Liver (tissue), 9 donors: ENCODE measurements around the gene TNNI3. TPM values are rescaled to one million over a fixed set of nuclear protein-coding genes. Genes with fewer than 3 reads are reported as not detected.
A peak's percentile ranks its signal among the peaks of the same experiment; 100 is the strongest.

Source experiments
- DNase-seq: peaks from one replicate; pipeline ENCODE4 v3.0.0-alpha.2; 2017; ENCODE audit warnings: low spot score
- H3K27ac ChIP-seq, 2 donors: one replicate each; pipeline ENCODE4 v1.7.0; 2013; ENCODE audit warnings: inconsistent platforms in 2 of 2, low read length in 2 of 2, control low read depth in 1 of 2, low read depth in 1 of 2, mild to moderate bottlenecking in 1 of 2
- H3K27me3 ChIP-seq, 4 donors: one replicate each; pipeline versions ENCODE4 v1.6.1 to v1.7.0; 2013; ENCODE audit warnings: low read length in 3 of 4, inconsistent platforms in 1 of 4, mild to moderate bottlenecking in 1 of 4, moderate library complexity in 1 of 4; ENCODE audit not compliant: control insufficient read depth in 4 of 4, insufficient read depth in 4 of 4
- H3K36me3 ChIP-seq, 4 donors: one replicate each; pipeline versions ENCODE4 v1.6.1 to v1.7.0; 2013; ENCODE audit warnings: low read length in 3 of 4, mild to moderate bottlenecking in 3 of 4, low read depth in 1 of 4, moderate library complexity in 1 of 4; ENCODE audit not compliant: control insufficient read depth in 4 of 4, insufficient read depth in 3 of 4
- H3K4me1 ChIP-seq, 4 donors: one replicate each; pipeline versions ENCODE4 v1.6.1 to v1.7.0; 2013; ENCODE audit warnings: low read length in 3 of 4, mild to moderate bottlenecking in 3 of 4, moderate library complexity in 1 of 4; ENCODE audit not compliant: control insufficient read depth in 4 of 4, insufficient read depth in 4 of 4
- H3K4me3 ChIP-seq, 3 donors: one replicate each; pipeline versions ENCODE4 v1.6.1 to v1.7.0; 2013; ENCODE audit warnings: low read length in 3 of 3, control low read depth in 1 of 3, low read depth in 1 of 3, mild to moderate bottlenecking in 1 of 3
- H3K9ac ChIP-seq, 2 donors: one replicate each; pipeline ENCODE4 v1.7.0; 2013; ENCODE audit warnings: low read length in 2 of 2, mild to moderate bottlenecking in 2 of 2, moderate library complexity in 2 of 2, control low read depth in 1 of 2, low read depth in 1 of 2
- H3K9me3 ChIP-seq, 4 donors: one replicate each; pipeline versions ENCODE4 v1.6.1 to v1.7.0; 2013; ENCODE audit warnings: low read length in 3 of 4; ENCODE audit not compliant: control insufficient read depth in 4 of 4
- ATF3 ChIP-seq: IDR thresholded peaks from 2 replicates; pipeline ENCODE4 v1.6.1; 2016; ENCODE audit warnings: antibody characterized with exemption
- CTCF ChIP-seq: fragments of 150-350 bp; IDR thresholded peaks from 2 replicates; pipeline ENCODE4 v1.5.1; 2017; ENCODE audit warnings: improper control_type of control experiment, low read depth, low read length; ENCODE audit not compliant: missing input control
- FOXA2 ChIP-seq: IDR thresholded peaks from 2 replicates; pipeline ENCODE4 v1.6.1; 2016; ENCODE audit warnings: antibody characterized with exemption
- GABPA ChIP-seq, 2 donors: IDR thresholded peaks in 1 of 2; conservative IDR thresholded peaks in 1 of 2; 2 replicates each; pipeline ENCODE4 v1.6.1; 2016; ENCODE audit warnings: antibody characterized with exemption in 2 of 2, mild to moderate bottlenecking in 1 of 2, moderate library complexity in 1 of 2
- HNF4A ChIP-seq, 2 donors: conservative IDR thresholded peaks; 2 replicates each; pipeline ENCODE4 v1.6.1; 2016; ENCODE audit warnings: antibody characterized with exemption in 2 of 2, mild to moderate bottlenecking in 2 of 2
- JUND ChIP-seq, 2 donors: IDR thresholded peaks; 2 replicates each; pipeline ENCODE4 v1.6.1; 2016; ENCODE audit warnings: antibody characterized with exemption in 2 of 2
- MAX ChIP-seq: IDR thresholded peaks from 2 replicates; pipeline ENCODE4 v1.6.1; 2016; ENCODE audit warnings: antibody characterized with exemption
- NR2F2 ChIP-seq: IDR thresholded peaks from 2 replicates; pipeline ENCODE4 v1.6.1; 2016; ENCODE audit warnings: antibody characterized with exemption
- RAD21 ChIP-seq, 2 donors: IDR thresholded peaks; 2 replicates each; pipeline ENCODE4 v1.6.1; 2016; ENCODE audit warnings: antibody characterized with exemption in 2 of 2, mild to moderate bottlenecking in 2 of 2
- REST ChIP-seq: IDR thresholded peaks from 2 replicates; pipeline ENCODE4 v1.6.1; 2016; ENCODE audit warnings: antibody characterized with exemption, mild to moderate bottlenecking
- SP1 ChIP-seq: IDR thresholded peaks from 2 replicates; pipeline ENCODE4 v1.6.1; 2018; ENCODE audit warnings: antibody characterized with exemption, mild to moderate bottlenecking
- TAF1 ChIP-seq: conservative IDR thresholded peaks from 2 replicates; pipeline ENCODE4 v1.6.1; 2016; ENCODE audit warnings: antibody characterized with exemption, mild to moderate bottlenecking
- YY1 ChIP-seq: IDR thresholded peaks from 2 replicates; pipeline ENCODE4 v1.6.1; 2016; ENCODE audit warnings: antibody characterized with exemption, mild to moderate bottlenecking
- WGBS: extraction: QIAGEN DNeasy Blood & Tissue Kit; methylation state at CpG from one replicate; pipeline ENCODE4 v1.1.7; 2013; 5-methylcytosine and 5-hydroxymethylcytosine counted together
- polyA plus RNA-seq, 2 donors: library from polyadenylated mRNA; stranded (reverse) in 1 of 2; unstranded in 1 of 2; fragments of 200-250 nt in 1 of 2; fragments of >200 nt in 1 of 2; fragmentation: Nextera tagmentation in 1 of 2; extraction: Ambion mirVana in 1 of 2; gene quantifications; one replicate each; pipeline versions ENCODE4 v1.2.1 to v1.2.3, GENCODE V29; 2013 to 2015
- total RNA-seq, 2 donors: library from RNA; depleted of rRNA; stranded (reverse); fragments of >200 nt; gene quantifications; one replicate each; pipeline ENCODE4 v1.2.3, GENCODE V29; 2014
- donor health status: healthy.
- donor health status: healthy.
- donor health status: healthy.
- donor health status: healthy.
- donor health status: healthy.

TNNI3 gene
- total and polyA plus RNA-seq, 4 donors: not detected

GRCh38 chr19:55160128-55160985 is 2.8 kb upstream of the TNNI3 start:
- Histone ChIP-seq H3K36me3 (no peaks in the 10 kb centered on the region), H3K27ac (no peak overlapping the region), H3K4me3 (no peak overlapping the region), H3K9me3 (no peaks in the 10 kb centered on the region), H3K4me1 (no peaks in the 10 kb centered on the region), H3K27me3 (peaks cover 3 to 4% (median 3%) of the 10 kb centered on the region in 4 donors), H3K9ac (no peak overlapping the region)
- TF ChIP-seq CTCF (peak; percentile 71), SP1 (no peak), RAD21 (IDR thresholded peaks at IDR 0.05) (peak; percentile 63 to 82)
- WGBS: 6% methylated on average over 33 of the region's 33 CpGs
- DNase-seq: peak; percentile 89

- Histone ChIP-seq H3K36me3 (no peaks in the 10 kb centered on the region), H3K27ac (no peak overlapping the region), H3K4me3 (no peak overlapping the region)
Observed at GRCh38 chr19:55158848-55159749, 1.6 kb upstream of the TNNI3 start.

More at GRCh38 chr19:55158848-55159749, 1.6 kb upstream of the TNNI3 start:
- TF ChIP-seq CTCF (no peak), GABPA (IDR thresholded peaks at IDR 0.05 in 1 of 2, conservative IDR thresholded peaks at IDR 0.05 in 1 of 2) (no peak), FOXA2 (no peak), YY1 (no peak), NR2F2 (no peak), HNF4A (conservative IDR thresholded peaks at IDR 0.05) (no peak), TAF1 (no peak), JUND (IDR thresholded peaks at IDR 0.05) (no peak), ATF3 (no peak), REST (no peak), MAX (no peak), SP1 (no peak)
- 76% methylated on average over 18 of the region's 18 CpGs for WGBS
- no peak overlapping the region for H3K9ac ChIP-seq
- H3K4me1 ChIP-seq: no peaks in the 10 kb centered on the region
- peaks cover 3 to 4% (median 3%) of the 10 kb centered on the region in 4 donors for H3K27me3 ChIP-seq
- peak; percentile 54 for DNase-seq
- H3K9me3 ChIP-seq: no peaks in the 10 kb centered on the region
